Cardiac fibroblast (primary cell): ENCODE measurements around the gene LPAR5.
A peak's percentile ranks its signal among the peaks of the same experiment; 100 is the strongest.
"Not testable (repeated sequence)": the region's sequence is repeated elsewhere in the genome, so short reads cannot be mapped to it uniquely, and the experiment has no call there.

ENCODE experiments used
- DNase-seq, 2 donors: peaks; one replicate each; pipeline versions ENCODE4 v3.0.0 to v3.0.0-alpha.2; 2010; ENCODE audit warnings: low read depth in 2 of 2
- H3K4me3 ChIP-seq, 2 donors: replicated peaks in 1 of 2; 1 replicate in 1 of 2; 2 replicates in 1 of 2; pipeline ENCODE4 v1.5.1; 2011; ENCODE audit warnings: low read depth in 2 of 2, low read length in 2 of 2, mild to moderate bottlenecking in 2 of 2, moderate library complexity in 1 of 2
- CTCF ChIP-seq: IDR thresholded peaks from one replicate; pipeline ENCODE4 v1.5.1; 2011; ENCODE audit warnings: low read depth, mild to moderate bottlenecking, low read length, inconsistent platforms

LPAR5 gene

GRCh38 chr12:6604259-6605029 lies 31.3 kb downstream of the LPAR5 start:
- no peak for TF ChIP-seq CTCF
- peak; percentile 37 to 58 for DNase-seq
- H3K4me3 ChIP-seq = peak overlapping the region; percentile 80 to 81

DNA sequence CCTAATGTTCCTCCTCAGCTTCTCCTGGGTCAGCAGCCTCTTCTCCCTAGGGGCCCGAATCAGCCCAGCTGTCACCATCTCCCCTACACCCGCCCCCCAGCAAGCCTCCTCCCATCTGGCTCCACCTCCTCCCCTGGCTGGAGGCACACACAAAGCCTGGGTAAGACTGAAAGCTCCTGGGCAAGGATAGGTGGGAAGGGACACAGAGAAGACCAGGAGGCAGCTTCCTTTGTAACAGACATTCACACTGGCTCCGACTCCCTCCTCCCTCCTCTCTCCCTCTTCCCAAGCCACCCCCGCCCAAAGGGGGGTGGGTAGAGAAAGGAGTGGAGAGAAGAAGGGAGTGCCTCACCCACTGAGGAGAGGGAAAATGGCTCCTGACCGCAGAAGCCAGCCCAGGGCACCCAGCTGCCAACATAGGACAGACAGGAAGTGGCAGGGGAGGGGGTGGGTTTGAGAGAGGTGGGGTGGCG lies 32.6 kb downstream of the LPAR5 start:
- peak overlapping the region in 1 of 2 donors; percentile 15 for H3K4me3 ChIP-seq
- peak; percentile 38 to 65 for DNase-seq

GRCh38 chr12:6602526-6602925 lies 33.2 kb downstream of the LPAR5 start:
- DNase-seq = no peak
- H3K4me3 ChIP-seq = no peak overlapping the region
- no peak for TF ChIP-seq CTCF

More for the DNA sequence above, 32.6 kb downstream of the LPAR5 start:
- no peak for TF ChIP-seq CTCF

DNA sequence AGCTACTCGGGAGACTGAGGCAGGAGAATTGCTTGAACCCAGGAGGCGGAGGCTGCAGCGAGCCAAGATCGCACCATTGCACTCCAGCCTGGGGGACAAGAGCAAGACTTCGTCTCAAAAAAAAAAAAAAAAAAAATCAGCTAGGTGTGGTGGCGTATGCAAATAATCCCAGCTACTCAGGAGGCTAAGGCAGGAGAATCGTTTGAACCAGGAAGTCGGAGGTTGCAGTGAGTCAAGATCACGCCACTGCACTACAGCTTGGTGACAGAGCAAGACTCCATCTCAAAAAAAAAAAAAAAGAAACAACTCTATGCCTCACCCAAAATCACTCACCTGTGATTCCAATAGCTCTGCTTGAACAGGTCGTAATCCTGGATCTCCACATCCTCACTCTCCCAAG lies 40.1 kb downstream of the LPAR5 start:
- not testable (repeated sequence) for DNase-seq, H3K4me3 ChIP-seq

GRCh38 chr12:6592087-6592486 lies 43.7 kb downstream of the LPAR5 start:
- no peak overlapping the region for H3K4me3 ChIP-seq
- no peak for DNase-seq
- TF ChIP-seq CTCF = no peak

DNA sequence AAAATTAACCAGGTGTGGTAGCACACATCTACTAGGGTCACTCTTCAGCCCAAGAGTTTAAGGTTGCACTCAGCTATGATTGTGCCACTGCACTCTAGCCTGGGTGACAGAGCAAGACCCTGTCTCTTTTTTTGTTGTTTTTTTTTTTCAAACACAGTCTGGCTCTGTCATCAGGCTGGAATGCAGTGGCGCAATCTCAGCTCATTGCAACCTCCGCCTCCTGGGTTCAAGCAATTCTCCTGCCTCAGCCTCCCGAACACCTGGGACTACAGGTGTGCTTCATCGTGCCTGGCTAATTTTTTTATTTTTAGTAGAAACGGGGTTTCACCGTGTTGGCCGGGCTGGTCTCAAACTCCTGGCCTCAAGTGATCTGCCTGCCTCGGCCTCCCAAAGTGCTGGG lies 49.2 kb downstream of the LPAR5 start:
- H3K4me3 ChIP-seq = not testable (repeated sequence)
- peak in 1 of 2 donors; percentile 34 for DNase-seq

- no peak for TF ChIP-seq CTCF
- DNase-seq = no peak
- no peak overlapping the region for H3K4me3 ChIP-seq
Observed at GRCh38 chr12:6584293-6584692, 51.5 kb downstream of the LPAR5 start.

- no peak overlapping the region for H3K4me3 ChIP-seq
- DNase-seq = no peak
- no peak for TF ChIP-seq CTCF
Observed at GRCh38 chr12:6582959-6583358, 52.8 kb downstream of the LPAR5 start.
